HepG2 (cell line): ENCODE results near the gene ADGRB2. TPM values are rescaled to one million over a fixed set of nuclear protein-coding genes. Genes with fewer than 3 reads are reported as not detected.

Experiments used
- KIAA2018 ChIP-seq: sonication (generic); formaldehyde crosslinking; IDR thresholded peaks from 2 replicates; pipeline ENCODE4 v1.5.0; 2020; ENCODE audit warnings: mild to moderate bottlenecking, missing genetic modification reagents, borderline replicate concordance
- PPARG ChIP-seq: conservative IDR thresholded peaks from 2 replicates; pipeline ENCODE4 v1.6.1; 2016; ENCODE audit warnings: missing biosample characterization, missing genetic modification reagents
- ZNF232 ChIP-seq: sonication (generic); formaldehyde crosslinking; IDR thresholded peaks from 2 replicates; pipeline ENCODE4 v1.4.0; 2020; ENCODE audit warnings: missing genetic modification reagents, borderline replicate concordance
- ZNF281 ChIP-seq: sonication (generic); formaldehyde crosslinking; IDR thresholded peaks from 2 replicates; pipeline ENCODE4 v1.4.0; 2020; ENCODE audit warnings: missing genetic modification reagents, borderline replicate concordance
- ZNF282 ChIP-seq: fragments of 450-650 bp; IDR thresholded peaks from 2 replicates; pipeline ENCODE4 v1.6.1; 2018; ENCODE audit not compliant: partially characterized antibody
- ZNF318 ChIP-seq: sonication (generic); formaldehyde crosslinking; IDR thresholded peaks from 2 replicates; pipeline ENCODE4 v1.4.0; 2020; ENCODE audit warnings: mild to moderate bottlenecking, missing genetic modification reagents
- polyA plus RNA-seq, 8 experiments: library from polyadenylated mRNA; depleted of rRNA in 3 of 8; stranded (reverse) in 7 of 8; unstranded in 1 of 8; fragments of >200 nt; fragmentation: Illumina TruSeq in 4 of 8; extraction: Trizol in 4 of 8; gene quantifications; 2 replicates each; pipeline versions ENCODE4 v1.2.1 to v1.2.3, GENCODE V29; 2011 to 2016; ENCODE audit warnings: low read depth in 4 of 8, missing spikeins in 1 of 8, mixed read lengths in 1 of 8; ENCODE audit not compliant: insufficient read depth in 1 of 8
- total RNA-seq, 5 experiments: library from RNA; depleted of rRNA; stranded (reverse); fragments of >200 nt; fragmentation: Illumina TruSeq; extraction: Trizol; gene quantifications; 2 replicates each; pipeline ENCODE4 v1.2.3, GENCODE V29; 2016; ENCODE audit warnings: low read depth in 1 of 5
- TF ChIP-seq, protein P1 (sequence below): sonication (generic); formaldehyde crosslinking; IDR thresholded peaks from 2 replicates; pipeline ENCODE4 v1.5.0; 2020; ENCODE audit warnings: missing genetic modification reagents

Gene ADGRB2
- total and polyA plus RNA-seq, 2 of the 13 experiments (the other 11 are each of a cell fraction or from before 2014, with no cell fraction given) = 0.03 to 0.09 TPM

GRCh38 chr1:31701091-31701736 lies 62.9 kb downstream of the ADGRB2 start (continued):
- TF ChIP-seq ZNF281 (CRISPR knock-in tag) = peak; percentile 99
- TF ChIP-seq, protein P1, sequence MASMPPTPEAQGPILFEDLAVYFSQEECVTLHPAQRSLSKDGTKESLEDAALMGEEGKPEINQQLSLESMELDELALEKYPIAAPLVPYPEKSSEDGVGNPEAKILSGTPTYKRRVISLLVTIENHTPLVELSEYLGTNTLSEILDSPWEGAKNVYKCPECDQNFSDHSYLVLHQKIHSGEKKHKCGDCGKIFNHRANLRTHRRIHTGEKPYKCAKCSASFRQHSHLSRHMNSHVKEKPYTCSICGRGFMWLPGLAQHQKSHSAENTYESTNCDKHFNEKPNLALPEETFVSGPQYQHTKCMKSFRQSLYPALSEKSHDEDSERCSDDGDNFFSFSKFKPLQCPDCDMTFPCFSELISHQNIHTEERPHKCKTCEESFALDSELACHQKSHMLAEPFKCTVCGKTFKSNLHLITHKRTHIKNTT (CRISPR knock-in tag) = no peak
- TF ChIP-seq ZNF318 = no peak
- TF ChIP-seq PPARG (CRISPR knock-in tag) = peak; percentile 74
- no peak for TF ChIP-seq KIAA2018 (CRISPR knock-in tag)
- TF ChIP-seq ZNF232 (CRISPR knock-in tag) = no peak
- no peak for TF ChIP-seq ZNF282
